ENCODE measurements around the gene CAPN3.
A peak's percentile ranks its signal among the peaks of the same experiment; 100 is the strongest.

Gene CAPN3

DNA sequence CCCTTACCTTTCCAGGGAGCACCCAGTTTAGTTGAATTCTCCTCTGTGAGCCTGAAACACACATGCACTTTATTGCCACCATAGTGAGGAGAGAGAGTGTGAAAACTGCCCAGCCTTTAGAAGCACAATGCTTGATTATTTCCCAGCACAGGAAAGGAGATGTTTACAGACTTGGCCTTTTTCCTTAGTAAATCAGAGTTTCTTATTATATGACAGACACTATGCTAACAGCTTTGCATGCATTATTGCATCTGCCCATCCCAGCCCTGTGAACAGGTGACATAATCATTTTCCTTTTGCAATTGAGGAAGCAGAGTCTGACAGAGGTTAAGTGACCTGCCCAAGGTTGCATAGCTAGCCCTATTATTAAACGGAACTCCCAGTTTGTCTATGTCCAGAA, 36.5 kb downstream of the CAPN3 start:
- no peak for DNase-seq (ENCODE audit: low spot score)

DNA sequence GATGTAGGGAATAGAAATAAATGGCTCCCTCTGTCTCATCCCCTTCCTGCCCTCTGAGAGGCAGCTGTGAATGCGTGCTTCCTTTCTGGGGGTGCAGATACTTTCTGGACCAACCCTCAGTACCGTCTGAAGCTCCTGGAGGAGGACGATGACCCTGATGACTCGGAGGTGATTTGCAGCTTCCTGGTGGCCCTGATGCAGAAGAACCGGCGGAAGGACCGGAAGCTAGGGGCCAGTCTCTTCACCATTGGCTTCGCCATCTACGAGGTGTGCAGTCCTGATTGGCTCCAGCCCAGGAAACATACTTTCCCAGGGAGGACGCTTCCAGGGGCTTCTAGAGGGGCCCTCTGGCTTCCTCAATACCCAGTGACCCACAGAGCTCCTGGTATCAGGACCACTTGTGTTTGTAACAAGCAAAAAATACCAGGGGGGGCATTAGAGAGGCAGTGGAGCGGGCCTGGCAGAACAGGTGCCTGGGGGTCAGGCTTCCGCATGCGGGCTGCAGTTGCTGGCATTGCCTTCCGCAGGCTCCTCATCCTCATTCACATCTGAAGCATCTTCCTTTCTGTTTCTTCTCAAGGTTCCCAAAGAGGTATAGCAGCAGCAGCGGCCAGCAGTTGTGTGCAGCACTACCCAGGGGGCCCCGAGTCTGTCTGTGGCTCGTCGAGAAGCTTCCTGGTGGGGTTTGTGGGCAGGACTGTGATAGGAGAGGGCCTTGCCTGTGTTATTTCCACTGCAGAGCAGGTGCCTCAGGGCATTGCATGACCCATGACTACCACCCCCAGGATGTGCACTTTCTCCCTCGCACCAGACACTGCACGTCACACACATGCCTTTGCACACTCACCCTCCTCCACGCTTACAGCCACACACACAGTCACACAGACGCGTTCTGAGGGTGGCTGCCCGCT, 42.5 kb downstream of the CAPN3 start:
- no peak for DNase-seq (ENCODE audit: low spot score)

DNA sequence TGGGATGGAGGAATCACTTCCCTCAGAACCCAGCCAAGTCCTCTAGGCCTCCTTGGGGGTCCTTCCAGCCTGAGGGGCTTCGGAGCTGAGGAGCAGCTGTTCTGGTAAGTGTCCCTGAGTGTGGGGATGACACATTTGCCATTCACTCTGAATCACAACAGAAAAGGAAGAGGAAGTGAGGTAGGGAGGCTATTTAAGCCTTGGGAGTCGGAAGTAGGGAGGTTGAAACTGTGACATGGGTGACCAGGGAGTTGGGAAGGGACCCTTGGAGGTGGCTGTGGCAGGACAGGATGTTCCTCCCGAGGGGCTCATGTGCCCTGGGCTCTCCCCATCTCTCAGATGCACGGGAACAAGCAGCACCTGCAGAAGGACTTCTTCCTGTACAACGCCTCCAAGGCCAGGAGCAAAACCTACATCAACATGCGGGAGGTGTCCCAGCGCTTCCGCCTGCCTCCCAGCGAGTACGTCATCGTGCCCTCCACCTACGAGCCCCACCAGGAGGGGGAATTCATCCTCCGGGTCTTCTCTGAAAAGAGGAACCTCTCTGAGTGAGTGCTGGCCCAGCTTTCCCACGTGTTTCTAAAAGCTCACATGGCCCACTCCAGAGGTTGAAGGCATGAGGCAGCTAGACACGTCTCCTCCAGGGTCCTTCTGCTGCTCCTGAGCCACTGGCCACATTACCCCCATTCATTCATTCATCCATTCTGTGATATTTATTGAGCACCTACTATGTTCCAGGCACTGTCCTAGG, 43.3 kb downstream of the CAPN3 start:
- DNase-seq (ENCODE audit: low spot score), result no peak

DNA sequence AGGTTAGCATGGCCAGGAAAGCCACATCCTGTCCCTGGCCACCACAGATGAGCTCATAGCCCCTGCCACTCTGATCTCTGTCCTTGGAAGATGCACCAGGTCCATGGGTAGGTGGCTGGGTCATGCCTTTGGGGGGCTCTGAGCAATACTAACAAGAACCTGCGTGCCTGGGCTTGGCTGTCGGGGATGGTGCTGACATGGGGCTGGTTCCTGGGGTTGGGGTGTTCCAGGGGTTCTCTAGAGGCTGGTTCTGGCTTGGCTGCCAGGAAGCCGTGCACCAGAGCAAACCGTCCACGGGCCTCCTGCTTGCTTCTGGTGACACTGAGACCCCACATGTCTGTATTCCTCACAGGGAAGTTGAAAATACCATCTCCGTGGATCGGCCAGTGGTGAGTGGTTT, 44.1 kb downstream of the CAPN3 start:
- DNase-seq (ENCODE audit: low spot score), result no peak

DNA sequence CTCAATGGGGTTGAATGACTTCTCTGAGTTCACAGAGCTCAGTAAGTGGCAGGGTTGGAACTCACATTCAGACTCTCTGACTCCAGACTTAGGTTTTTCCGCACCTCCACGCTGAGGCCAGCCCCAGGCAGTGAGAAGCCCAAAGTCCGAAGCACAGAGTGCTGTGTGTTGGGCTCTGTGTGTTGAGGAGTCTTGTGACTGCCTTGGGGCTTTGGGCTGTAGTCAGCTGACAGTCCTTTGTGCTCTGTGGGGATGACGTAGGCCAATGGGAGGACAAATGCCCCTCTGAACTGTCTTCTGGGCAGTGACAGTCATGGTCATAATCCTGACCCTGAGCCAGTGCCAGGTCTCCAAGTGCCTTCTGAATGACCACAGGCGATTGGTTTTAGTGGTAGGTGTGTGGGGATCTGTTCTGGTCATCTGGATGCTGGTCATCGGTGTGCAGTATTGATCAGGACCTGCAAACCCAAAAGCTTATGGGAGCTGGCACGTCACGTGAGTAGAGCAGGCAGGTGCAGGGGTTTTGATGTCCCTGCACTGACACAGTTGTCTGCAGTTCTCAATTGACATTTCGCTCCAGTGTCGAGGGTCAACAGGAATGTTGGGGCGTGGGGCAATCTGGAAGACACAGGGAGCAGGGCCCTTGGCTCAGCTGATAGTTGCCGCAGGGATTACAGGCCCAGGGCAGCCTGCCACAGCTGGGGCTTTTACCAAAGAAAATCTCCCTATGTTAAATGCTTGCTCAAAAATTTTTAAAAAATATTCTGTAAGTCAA, 45.3 kb downstream of the CAPN3 start:
- DNase-seq (ENCODE audit: low spot score), result no peak

DNA sequence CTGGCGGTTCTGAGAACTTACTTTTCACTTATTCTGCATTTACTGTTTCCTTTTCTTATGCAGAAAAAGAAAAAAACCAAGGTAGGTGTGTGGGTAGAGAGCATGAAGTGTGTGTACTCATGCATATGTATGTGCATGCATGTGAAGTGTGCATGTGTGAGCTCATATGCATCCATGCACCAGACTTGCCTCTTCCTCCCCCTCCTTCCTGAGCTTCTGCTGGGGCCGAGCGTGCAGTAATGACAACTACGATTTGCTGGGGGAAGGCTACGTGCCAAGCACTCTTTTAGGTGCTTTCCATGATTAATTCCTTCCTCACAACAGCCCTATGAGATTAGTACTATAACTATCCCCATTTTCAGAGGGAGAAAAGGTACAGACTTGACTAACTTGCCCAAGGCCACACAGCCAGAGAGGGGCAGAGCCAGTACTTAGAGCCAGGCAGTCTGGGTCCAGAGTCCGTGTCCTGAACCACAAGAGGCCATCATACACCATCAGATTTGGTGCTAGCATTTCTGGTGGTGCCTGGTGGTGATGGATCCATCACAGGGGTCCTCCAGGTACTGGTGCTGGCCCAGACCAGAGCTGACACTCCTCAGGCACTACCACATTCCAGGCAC, 46.7 kb downstream of the CAPN3 start:
- DNase-seq (ENCODE audit: low spot score), result no peak

DNA sequence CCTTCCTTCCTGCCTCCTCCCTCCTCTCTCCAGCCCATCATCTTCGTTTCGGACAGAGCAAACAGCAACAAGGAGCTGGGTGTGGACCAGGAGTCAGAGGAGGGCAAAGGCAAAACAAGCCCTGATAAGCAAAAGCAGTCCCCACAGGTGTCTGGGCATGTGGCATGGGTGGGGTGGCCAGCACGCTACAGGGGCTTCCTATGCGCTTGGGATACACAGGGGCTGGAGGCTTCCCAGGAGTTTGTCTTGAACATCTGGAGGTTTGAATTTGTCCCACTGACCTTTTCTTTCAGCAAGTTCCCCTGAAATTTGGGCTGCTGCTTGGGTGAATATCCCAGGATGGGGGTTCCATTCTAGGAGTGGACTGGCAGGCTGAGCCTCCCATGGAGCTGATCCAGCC, 48.9 kb downstream of the CAPN3 start:
- DNase-seq (ENCODE audit: low spot score), result no peak

DNA sequence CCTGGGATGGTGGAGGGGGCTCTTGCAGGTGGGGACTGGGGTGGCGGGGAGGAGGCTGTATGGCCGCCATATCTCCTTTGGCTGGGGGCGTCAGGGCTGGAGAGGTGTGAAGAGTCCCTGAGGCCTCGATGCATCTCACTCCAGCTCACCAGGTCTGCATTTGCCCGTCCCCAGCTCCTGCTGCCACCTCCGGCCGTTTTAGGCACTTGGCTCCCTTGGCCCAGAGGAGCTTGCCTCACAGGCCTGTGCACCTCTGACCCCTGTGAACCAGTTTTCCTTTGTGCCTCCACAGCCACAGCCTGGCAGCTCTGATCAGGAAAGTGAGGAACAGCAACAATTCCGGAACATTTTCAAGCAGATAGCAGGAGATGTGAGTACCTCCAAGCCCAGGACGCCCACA, 49.7 kb downstream of the CAPN3 start:
- no peak for DNase-seq (ENCODE audit: low spot score)

DNA sequence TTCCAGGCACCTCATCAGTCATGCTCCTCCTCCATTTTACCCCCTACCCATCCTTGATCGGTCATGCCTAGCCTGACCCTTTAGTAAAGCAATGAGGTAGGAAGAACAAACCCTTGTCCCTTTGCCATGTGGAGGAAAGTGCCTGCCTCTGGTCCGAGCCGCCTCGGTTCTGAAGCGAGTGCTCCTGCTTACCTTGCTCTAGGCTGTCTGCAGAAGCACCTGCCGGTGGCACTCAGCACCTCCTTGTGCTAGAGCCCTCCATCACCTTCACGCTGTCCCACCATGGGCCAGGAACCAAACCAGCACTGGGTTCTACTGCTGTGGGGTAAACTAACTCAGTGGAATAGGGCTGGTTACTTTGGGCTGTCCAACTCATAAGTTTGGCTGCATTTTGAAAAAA, 52.6 kb downstream of the CAPN3 start:
- DNase-seq (ENCODE audit: low spot score), result no peak

DNA sequence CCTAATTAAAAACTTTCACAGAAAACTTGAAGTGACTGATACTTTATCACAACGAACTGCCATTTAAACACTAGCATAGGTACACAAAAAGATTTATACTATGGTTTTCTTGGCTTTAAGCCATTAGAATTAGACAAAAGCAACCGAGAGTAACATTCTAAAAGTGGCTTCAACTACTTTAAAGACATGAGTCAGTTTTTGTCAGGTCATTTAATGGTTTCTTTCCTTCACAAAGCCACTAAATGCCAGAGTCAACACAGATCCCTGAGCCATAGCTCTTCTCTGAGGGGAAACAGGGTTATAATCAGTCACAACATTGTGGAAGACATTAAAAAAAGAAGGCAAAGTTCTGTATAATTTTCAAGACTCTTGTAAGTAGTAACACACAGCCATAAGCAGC, 54.6 kb downstream of the CAPN3 start:
- no peak for DNase-seq (ENCODE audit: low spot score)

DNA sequence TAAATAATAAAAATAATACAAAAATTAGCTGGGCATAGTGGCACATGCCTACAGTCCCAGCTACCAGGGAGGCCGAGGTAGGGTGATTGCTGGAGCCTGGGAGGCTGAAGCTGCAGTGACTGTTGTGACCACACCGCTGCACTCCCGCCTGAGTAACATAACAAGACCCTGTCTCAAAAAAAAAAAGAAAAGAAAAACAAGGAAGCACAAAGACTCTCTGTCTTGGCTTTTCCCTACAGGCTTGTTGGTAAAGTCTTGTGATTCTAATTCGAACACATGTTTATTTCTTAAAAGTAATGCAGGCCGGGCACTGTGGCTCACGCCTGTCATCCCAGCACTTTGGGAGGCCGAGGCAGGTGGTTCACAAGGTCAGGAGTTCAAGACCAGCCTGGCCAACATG, 60.1 kb downstream of the CAPN3 start:
- no peak for DNase-seq (ENCODE audit: low spot score)

DNA sequence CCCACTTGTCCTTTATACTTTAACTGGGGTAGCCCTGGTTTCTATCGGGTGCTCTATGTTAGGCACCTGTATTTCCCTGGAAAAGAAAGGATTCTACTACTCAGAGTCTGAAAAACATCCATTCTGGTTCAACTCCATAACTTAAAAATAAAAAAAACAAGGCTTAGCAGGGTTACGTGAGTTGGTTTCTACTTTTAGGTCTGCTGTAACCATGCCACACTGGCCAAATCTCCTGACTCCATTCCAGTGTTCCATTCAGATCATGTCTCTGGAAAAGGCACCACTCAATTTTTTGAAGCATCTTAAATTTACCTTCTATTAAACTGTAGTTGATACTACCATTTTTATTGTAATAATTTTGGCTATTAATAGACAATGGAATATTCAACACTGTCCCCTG, 62.1 kb downstream of the CAPN3 start:
- no peak for DNase-seq (ENCODE audit: low spot score)

DNA sequence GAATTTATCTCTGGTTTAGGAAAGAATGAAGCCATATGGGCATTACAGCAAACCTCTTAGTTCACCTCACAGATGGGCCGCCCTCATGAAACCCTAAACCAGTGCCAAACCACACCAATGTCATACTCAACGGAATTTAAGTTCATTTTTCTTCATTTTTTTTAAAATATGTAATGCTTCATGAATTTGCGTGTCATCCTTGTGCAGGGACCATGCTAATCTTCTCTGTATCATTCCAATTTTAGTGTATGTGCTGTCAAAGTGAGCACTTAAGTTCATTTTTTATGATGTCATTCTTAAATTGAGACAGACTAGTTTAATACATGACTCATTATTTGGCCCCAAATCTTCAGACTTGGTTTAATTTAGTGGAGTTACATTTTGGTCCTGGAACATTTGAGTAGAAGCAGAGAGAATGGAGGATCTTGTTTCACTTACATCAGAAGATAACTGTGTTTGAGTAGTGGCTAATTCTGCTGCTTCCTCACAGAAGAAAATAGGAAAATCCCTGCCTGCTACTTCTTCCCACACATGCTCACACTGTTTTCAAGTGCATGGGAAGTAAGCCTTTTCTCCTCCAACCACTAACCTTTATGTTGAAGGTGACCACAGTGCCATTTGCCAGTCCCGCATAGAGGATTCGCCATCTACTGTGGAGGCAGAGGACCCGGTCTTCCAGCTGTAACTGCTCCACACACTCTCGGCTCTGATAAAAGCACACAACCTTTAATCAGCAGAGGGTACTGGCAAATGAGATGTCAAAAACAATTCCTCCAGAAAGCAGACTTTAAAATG, 68.3 kb downstream of the CAPN3 start:
- DNase-seq (ENCODE audit: low spot score), result peak; percentile 80

DNA sequence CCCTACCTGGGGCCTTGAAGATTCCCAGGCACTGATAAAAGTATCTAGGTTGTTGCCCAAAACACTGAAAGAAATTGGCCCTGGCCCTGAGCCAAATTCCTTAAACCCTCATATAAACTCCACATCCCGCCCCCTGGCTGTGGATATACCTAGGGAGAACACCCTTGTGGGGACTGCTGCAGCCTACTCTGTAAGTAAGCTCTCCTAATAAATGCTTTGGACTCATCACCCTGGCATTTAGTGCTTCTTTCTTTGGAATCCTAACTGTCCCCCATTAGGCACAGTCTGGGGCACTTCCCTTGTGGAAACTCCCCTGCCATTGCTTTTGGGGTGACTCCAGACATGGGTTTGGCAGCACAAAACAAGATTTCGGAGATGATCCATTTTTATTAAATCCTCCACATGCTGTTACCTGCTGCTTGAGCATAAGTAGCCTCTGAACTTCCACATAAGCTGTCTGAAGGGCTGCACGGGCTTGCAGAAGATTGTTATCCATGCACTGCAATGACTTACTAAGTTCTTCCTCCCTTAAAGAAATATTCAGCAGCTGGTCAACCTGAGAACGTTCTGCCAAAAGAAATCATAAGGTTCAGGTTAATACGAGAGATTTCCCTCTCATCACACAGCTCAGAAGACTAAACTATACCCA, 85.2 kb downstream of the CAPN3 start:
- peak; percentile 7 for DNase-seq (ENCODE audit: low spot score)

DNA sequence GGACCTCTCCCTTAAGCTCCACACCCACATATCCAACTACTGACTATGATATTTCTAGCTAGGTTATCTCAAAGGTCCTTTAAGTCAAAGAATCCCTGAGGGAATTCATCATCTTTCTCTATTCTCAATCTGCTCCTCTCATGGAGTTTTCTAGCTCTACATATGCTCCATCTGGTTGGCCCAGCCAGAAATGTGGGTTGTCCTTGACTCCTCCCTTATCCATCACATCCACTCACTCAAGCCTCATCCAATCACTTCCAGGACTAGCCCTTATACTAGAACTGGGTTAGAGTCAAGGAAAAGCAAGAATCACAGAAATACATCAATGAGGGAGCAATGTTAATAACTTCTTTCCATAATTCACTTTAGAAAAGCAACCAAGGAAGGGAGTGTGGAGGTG, 86.2 kb downstream of the CAPN3 start:
- DNase-seq (ENCODE audit: low spot score), result no peak

DNA sequence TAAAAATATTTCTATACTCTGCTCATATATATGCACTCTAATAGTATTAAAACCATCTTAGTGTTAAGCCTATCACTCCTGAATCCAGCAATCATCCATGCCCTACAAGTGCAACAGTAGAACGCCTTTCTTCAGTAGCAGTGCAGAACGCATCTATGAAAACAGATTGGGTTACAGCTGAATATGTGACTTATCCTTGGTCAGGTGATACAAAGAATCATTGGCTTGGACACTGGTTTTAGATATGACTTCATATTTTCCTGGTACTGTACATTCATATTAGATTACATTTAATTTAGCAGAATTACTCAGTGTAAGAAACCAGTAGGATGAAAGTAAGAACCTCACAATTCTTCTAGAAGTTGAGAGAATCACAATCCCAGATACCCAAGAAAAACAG, 88.3 kb downstream of the CAPN3 start:
- no peak for DNase-seq (ENCODE audit: low spot score)

DNA sequence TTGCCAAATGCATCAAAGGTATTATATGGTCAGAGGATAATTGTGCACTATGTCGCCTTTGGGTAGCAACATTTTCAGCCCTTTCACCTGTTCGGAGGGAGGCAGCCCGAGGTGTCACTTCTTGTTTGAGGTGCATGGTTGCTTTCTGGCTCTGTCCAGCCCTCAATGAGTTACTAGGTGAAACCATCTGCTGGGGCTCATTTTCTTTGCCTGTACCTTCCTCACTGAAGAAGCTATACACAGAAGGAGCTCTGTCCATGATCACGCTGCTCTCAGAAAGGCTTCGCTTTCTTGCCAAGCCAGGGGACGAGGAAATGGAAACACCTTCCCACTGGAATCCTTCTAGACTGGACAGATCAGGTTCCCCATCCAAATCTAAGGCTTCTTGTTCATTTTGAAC, 89.0 kb downstream of the CAPN3 start:
- DNase-seq (ENCODE audit: low spot score), result no peak

DNA sequence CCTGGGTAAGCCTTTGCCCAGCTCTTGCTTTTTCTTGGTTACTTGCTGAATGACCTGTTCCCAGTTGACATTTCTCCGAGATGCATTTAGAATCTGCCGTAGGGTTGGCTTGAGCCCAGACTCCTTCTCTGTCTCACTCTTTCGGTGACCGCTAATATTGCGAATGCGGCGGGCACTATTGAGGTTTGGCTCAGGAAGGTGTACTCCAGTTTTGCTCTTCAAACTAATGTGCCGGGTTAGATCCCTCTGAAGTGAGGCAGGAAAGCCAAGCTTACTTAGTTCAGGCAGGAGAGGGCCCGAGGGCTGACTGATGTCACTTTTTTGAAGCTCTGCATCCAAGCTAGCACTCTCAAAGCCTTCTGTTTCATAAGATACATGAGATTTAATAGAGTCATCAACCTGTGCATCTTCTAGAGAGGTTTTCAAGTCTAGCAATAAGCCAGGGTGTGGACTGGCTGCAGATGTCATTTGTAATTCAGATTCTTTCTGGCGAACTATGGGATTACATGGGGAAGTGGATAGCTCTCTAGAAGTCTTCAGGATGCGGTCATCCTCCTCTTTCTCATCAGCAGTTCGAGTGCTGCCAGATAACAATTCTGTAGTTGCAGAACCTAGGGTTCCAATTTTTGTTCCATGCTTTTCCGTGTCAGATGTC, 90.6 kb downstream of the CAPN3 start:
- no peak for DNase-seq (ENCODE audit: low spot score)

DNA sequence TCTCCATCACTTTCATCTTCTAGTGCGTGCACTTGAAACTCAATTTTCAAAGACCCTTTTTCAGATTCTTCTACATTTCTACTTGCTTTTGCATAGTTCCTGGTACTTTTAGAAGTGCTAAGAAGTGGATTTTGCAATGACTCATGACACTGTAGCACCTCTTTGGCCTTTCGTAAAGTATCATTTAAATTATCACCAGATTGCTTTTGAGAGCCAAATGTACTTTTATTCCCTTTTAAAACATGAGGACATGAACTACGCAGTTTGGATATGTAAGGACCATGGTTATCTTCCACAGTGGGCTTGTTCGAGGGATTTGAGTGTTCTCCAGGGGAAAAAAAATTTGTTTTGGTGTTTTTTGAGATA, 91.1 kb downstream of the CAPN3 start:
- DNase-seq (ENCODE audit: low spot score), result no peak

DNA sequence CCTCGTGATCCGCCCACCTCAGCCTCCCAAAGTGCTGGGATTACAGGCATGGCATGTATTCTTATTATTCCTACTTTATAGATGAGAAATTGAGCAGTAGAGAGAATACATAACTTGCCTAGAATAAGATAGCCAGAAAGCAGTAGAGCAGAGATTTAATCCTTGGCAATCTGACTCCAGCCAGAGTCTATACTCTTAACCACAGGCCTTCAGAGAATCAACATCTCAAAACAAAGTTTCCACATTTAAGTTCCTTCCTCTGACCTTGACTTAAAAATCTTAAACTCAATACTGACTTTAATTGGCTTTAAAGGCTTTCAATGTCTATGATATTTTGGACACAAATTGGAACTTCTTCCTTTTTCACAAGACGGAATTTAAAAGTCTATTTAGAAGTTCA, 94.5 kb downstream of the CAPN3 start:
- DNase-seq (ENCODE audit: low spot score), result no peak
